IMR-90 (cell line): ENCODE results near the gene ATP11A. TPM values are rescaled to one million over a fixed set of nuclear protein-coding genes. Genes with fewer than 3 reads are reported as not detected.

Experiments used
- ATAC-seq: fragments of 200-7000 bp; cut with Tn5 transposase; 2 replicates; pipeline ENCODE4 v1.9.1; 2020; ENCODE audit warnings: low read depth, mild to moderate bottlenecking, moderate library complexity
- BruUV-seq: library from RNA; stranded (reverse); fragments of 400-500 nt; replicated peaks from 2 replicates; lab custom pipeline; 2021; lab: Mats Ljungman, UMichigan
- CTCF ChIA-PET: fragments of 300-600 bp; formaldehyde crosslinking; extraction: SDS; loops from one replicate; lab custom pipeline; 2021; ENCODE audit warnings: antibody characterized with exemption; lab: Yijun Ruan, JAX
- POLR2A ChIA-PET: fragments of 300-600 bp; sonication (Branson Sonifier 250); formaldehyde crosslinking; loops from one replicate; lab custom pipeline; 2022; ENCODE audit warnings: antibody characterized with exemption; ENCODE audit not compliant: unreplicated experiment; lab: Charles Lee
- DNase-seq: peaks from one replicate; pipeline ENCODE4 v3.0.0; 2013
- H2AFZ ChIP-seq: replicated peaks from 2 replicates; pipeline ENCODE3; 2013; ENCODE audit warnings: low read length, mild to moderate bottlenecking; ENCODE audit not compliant: poor library complexity
- H2AK5ac ChIP-seq: 2 replicates; pipeline ENCODE4 v1.6.1; 2013; ENCODE audit warnings: low read depth, low read length, inconsistent platforms
- H2AK9ac ChIP-seq: replicated peaks from 2 replicates; pipeline ENCODE3; 2013; ENCODE audit warnings: mild to moderate bottlenecking, low read depth, low read length, moderate library complexity; ENCODE audit not compliant: poor library complexity
- H2BK120ac ChIP-seq: 2 replicates; pipeline ENCODE4 v1.6.1; 2013; ENCODE audit warnings: low read depth, low read length, inconsistent platforms
- H2BK15ac ChIP-seq: 3 replicates; pipeline ENCODE4 v1.6.1; 2013; ENCODE audit warnings: low read depth, low read length, inconsistent platforms
- H2BK20ac ChIP-seq: 2 replicates; pipeline ENCODE4 v1.6.1; 2013; ENCODE audit warnings: low read depth, mild to moderate bottlenecking, inconsistent platforms, low read length, moderate library complexity
- H2BK5ac ChIP-seq: 2 replicates; pipeline ENCODE4 v1.6.1; 2013; ENCODE audit warnings: mild to moderate bottlenecking, low read depth, low read length, inconsistent platforms; ENCODE audit not compliant: poor library complexity, severe bottlenecking
- H3K14ac ChIP-seq: replicated peaks from 2 replicates; pipeline ENCODE4 v1.6.1; 2013; ENCODE audit warnings: low read depth, low read length, inconsistent platforms
- H3K18ac ChIP-seq: 2 replicates; pipeline ENCODE4 v1.6.1; 2013; ENCODE audit warnings: low read depth, low read length, control low read depth
- H3K23ac ChIP-seq: 2 replicates; pipeline ENCODE4 v1.6.1; 2013; ENCODE audit warnings: low read depth, low read length, inconsistent platforms
- H3K27ac ChIP-seq: 2 replicates; pipeline ENCODE4 v1.5.1; 2013; ENCODE audit warnings: mild to moderate bottlenecking, control low read depth, low read length; ENCODE audit not compliant: insufficient read depth
- H3K27me3 ChIP-seq: 2 replicates; pipeline ENCODE4 v1.6.1; 2013; ENCODE audit warnings: low read length; ENCODE audit not compliant: control insufficient read depth, insufficient read depth
- H3K36me3 ChIP-seq: 2 replicates; pipeline ENCODE4 v1.6.1; 2013; ENCODE audit warnings: low read length, mixed read lengths; ENCODE audit not compliant: control insufficient read depth, insufficient read depth
- H3K4ac ChIP-seq: 2 replicates; pipeline ENCODE4 v1.6.1; 2013; ENCODE audit warnings: low read depth, low read length, inconsistent platforms
- H3K4me1 ChIP-seq: 2 replicates; pipeline ENCODE4 v1.6.1; 2013; ENCODE audit warnings: low read length, mixed read lengths; ENCODE audit not compliant: control insufficient read depth, insufficient read depth
- H3K4me2 ChIP-seq: 2 replicates; pipeline ENCODE4 v1.6.1; 2013; ENCODE audit warnings: low read depth, mild to moderate bottlenecking, control low read depth, low read length, moderate library complexity
- H3K4me3 ChIP-seq: 2 replicates; pipeline ENCODE4 v1.5.1; 2013; ENCODE audit warnings: low read depth, mild to moderate bottlenecking, control low read depth, low read length, moderate library complexity; ENCODE audit not compliant: insufficient read depth
- H3K56ac ChIP-seq: 2 replicates; pipeline ENCODE4 v1.6.1; 2013; ENCODE audit warnings: low read length, inconsistent platforms; ENCODE audit not compliant: insufficient read depth; ENCODE audit errors: extremely low read depth
- H3K79me1 ChIP-seq, 2 experiments: 2 replicates each; pipeline ENCODE4 v1.6.1; 2013; ENCODE audit warnings: low read length in 2 of 2, inconsistent platforms in 1 of 2, low read depth in 1 of 2
- H3K9ac ChIP-seq: 2 replicates; pipeline ENCODE4 v1.6.1; 2013; ENCODE audit warnings: low read depth, low read length, control low read depth
- H3K9me1 ChIP-seq: 2 replicates; pipeline ENCODE4 v1.6.1; 2013; ENCODE audit warnings: low read length, inconsistent platforms; ENCODE audit not compliant: insufficient read depth
- H3K9me3 ChIP-seq: 2 replicates; pipeline ENCODE4 v1.6.1; 2013; ENCODE audit warnings: low read length; ENCODE audit not compliant: control insufficient read depth, insufficient read depth
- H4K20me1 ChIP-seq: 2 replicates; pipeline ENCODE4 v1.6.1; 2013; ENCODE audit warnings: low read length, inconsistent platforms; ENCODE audit not compliant: insufficient read depth
- H4K5ac ChIP-seq: 2 replicates; pipeline ENCODE4 v1.6.1; 2013; ENCODE audit warnings: mild to moderate bottlenecking, low read depth, low read length, control low read depth
- H4K8ac ChIP-seq, 2 experiments: 2 replicates each; pipeline ENCODE4 v1.6.1; 2013; ENCODE audit warnings: low read depth in 2 of 2, low read length in 2 of 2, control low read depth in 1 of 2, inconsistent platforms in 1 of 2
- H4K91ac ChIP-seq: 2 replicates; pipeline ENCODE4 v1.6.1; 2013; ENCODE audit warnings: low read depth, low read length, inconsistent platforms; ENCODE audit not compliant: insufficient read depth
- MAFK ChIP-seq: IDR thresholded peaks from 2 replicates; pipeline ENCODE4 v1.6.1; 2012; ENCODE audit warnings: low read depth, low read length, improper control_type of control experiment
- RAD21 ChIP-seq: IDR thresholded peaks from 2 replicates; pipeline ENCODE4 v1.6.1; 2012; ENCODE audit warnings: low read length, improper control_type of control experiment
- WGBS, 2 experiments: methylation state at CpG; one replicate each; pipeline versions ENCODE4 v1.1.5 to v1.1.7; 2013; ENCODE audit warnings: missing lambda C conversion rate in 2 of 2; ENCODE audit not compliant: insufficient read length in 1 of 2; ENCODE audit errors: extremely low coverage in 2 of 2; 5-methylcytosine and 5-hydroxymethylcytosine counted together
- dilution Hi-C: fragments of 300-500 bp; cut with HindIII; formaldehyde crosslinking; loops from one replicate; pipeline ENCODE4 v1.14.3; 2018; ENCODE audit warnings: low sequenced_read_pairs; ENCODE audit not compliant: unreplicated experiment
- in situ Hi-C: fragments of 300-500 bp; cut with MboI; formaldehyde crosslinking; loops from 3 replicates; pipeline ENCODE4 v1.14.3; 2019; ENCODE audit warnings: low sequenced_read_pairs, inconsistent platforms, mixed read lengths
- intact Hi-C: fragments of 100-400 bp; cut with micrococcal nuclease; formaldehyde crosslinking; loops from 2 replicates; pipeline ENCODE4 v1.10.0; 2022
- polyA plus RNA-seq, 3 experiments: library from polyadenylated mRNA; depleted of rRNA; stranded (reverse); fragments of >200 nt; gene quantifications; 2 replicates each; pipeline ENCODE4 v1.2.3, GENCODE V29; 2012; ENCODE audit warnings: low replicate concordance in 1 of 3
- total RNA-seq: library from RNA; depleted of rRNA; stranded (reverse); fragments of >200 nt; gene quantifications from 2 replicates; pipeline ENCODE4 v1.2.3, GENCODE V29; 2012

The ATP11A gene
- total and polyA plus RNA-seq, 2 of the 4 experiments (the other 2 are of a cell fraction) = 8.4 to 12.0 TPM

DNA sequence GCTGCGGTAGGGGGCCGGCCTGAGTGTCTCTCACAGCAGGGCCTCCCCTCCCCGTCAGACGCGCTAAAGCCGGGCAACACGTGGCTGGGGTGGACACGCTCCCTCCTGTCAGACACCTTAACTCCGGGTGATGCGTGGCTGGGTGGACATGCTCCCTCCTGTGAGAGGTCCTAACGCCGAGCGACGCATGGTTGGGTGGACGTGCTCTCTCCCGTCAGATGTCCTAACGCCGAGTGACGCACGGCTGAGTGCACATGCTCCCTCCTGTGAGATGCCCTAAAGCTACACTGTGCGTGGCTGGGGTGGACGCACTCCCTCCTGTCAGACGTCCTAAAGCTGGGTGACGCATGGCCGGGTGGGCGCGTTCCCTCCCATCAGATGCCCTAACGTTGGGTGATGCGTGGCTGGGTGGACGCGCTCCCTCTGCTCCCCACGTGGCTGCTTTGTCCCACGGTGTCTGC lies 153.1 kb downstream of the ATP11A start:
- Histone ChIP-seq H3K79me1 (no peaks in the 10 kb centered on the region), H3K4me1 (no peaks in the 10 kb centered on the region), H2BK5ac (no peak overlapping the region), H3K18ac (no peak overlapping the region), H4K5ac (no peak overlapping the region), H2AFZ (peak overlapping the region; percentile 32), H4K91ac (no peak overlapping the region), H2AK9ac (no peak overlapping the region), H4K8ac (no peak overlapping the region), H3K9me1 (peaks cover 3% of the 10 kb centered on the region; the same call in 1 of the 2 replicates), H2BK120ac (no peak overlapping the region), H3K4me2 (no peak overlapping the region), H3K14ac (no peak overlapping the region), H3K4me3 (no peak overlapping the region), H3K36me3 (peaks cover 38% of the 10 kb centered on the region), H3K4ac (no peak overlapping the region), H2BK20ac (no peak overlapping the region), H2BK15ac (no peak overlapping the region), H3K23ac (no peak overlapping the region), H3K56ac (no peak overlapping the region), H4K20me1 (no peaks in the 10 kb centered on the region), H3K27ac (no peak overlapping the region), H3K9me3 (peaks cover 3% of the 10 kb centered on the region; the same call in 1 of the 2 replicates), H2AK5ac (no peak overlapping the region), H3K27me3 (no peaks in the 10 kb centered on the region), H3K9ac (no peak overlapping the region)
- TF ChIP-seq MAFK (no peak), RAD21 (no peak)
- no peak for ATAC-seq
- ChIA-PET CTCF (no interaction called here), POLR2A (no interaction called here)
- dilution Hi-C loops = no loop called here
- BruUV-seq = no TSS peak
- intact Hi-C loops = no loop called here
- in situ Hi-C loops = no loop called here
- WGBS, 2 experiments = 94% methylated on average over 21 of the region's 33 CpGs; no CpG with 5 or more reads in 1 of the 2 experiments
- DNase-seq = no peak
